Gastroesophageal sphincter (tissue), 4 donors: ENCODE data around the gene SARS1. TPM values are rescaled to one million over a fixed set of nuclear protein-coding genes. Genes with fewer than 3 reads are reported as not detected.

Source experiments
- ATAC-seq: fragments of 150-250 bp; one replicate; pipeline ENCODE4 v1.9.1; 2016; ENCODE audit warnings: mild to moderate bottlenecking, moderate library complexity
- H3K27ac ChIP-seq, 4 donors: fragments of 200-600 bp; sonication (generic) in 3 of 4; 1 replicate in 3 of 4; 2 replicates in 1 of 4; pipeline ENCODE4 v1.5.1; 2016 to 2019
- H3K27me3 ChIP-seq: fragments of 200-600 bp; sonication (generic); one replicate; pipeline ENCODE4 v1.5.1; 2019
- H3K36me3 ChIP-seq, 2 donors: fragments of 200-600 bp; sonication (generic); one replicate each; pipeline ENCODE4 v1.5.1; 2019; ENCODE audit warnings: control low read depth in 1 of 2
- H3K4me1 ChIP-seq, 3 donors: fragments of 200-600 bp; sonication (generic); 1 replicate in 2 of 3; 2 replicates in 1 of 3; pipeline ENCODE4 v1.5.1; 2016 to 2019; ENCODE audit warnings: control low read depth in 2 of 3
- H3K4me3 ChIP-seq, 2 donors: fragments of 200-600 bp; sonication (generic); one replicate each; pipeline ENCODE4 v1.5.1; 2019; ENCODE audit warnings: mild to moderate bottlenecking in 1 of 2, moderate library complexity in 1 of 2
- H3K9me3 ChIP-seq, 3 donors: fragments of 200-600 bp; sonication (generic); one replicate each; pipeline ENCODE4 v1.5.1; 2017 to 2019; ENCODE audit warnings: control low read depth in 2 of 3
- EP300 ChIP-seq: sonication (generic); formaldehyde crosslinking; IDR thresholded peaks from one replicate; pipeline ENCODE4 v1.6.1; 2017; ENCODE audit warnings: antibody characterized with exemption, mild to moderate bottlenecking
- POLR2A ChIP-seq, 2 donors: fragments of 450-650 bp; IDR thresholded peaks; one replicate each; pipeline ENCODE4 v1.6.1; 2017; ENCODE audit warnings: antibody characterized with exemption in 2 of 2, mild to moderate bottlenecking in 2 of 2, moderate library complexity in 1 of 2
- POLR2AphosphoS5 ChIP-seq: sonication (generic); formaldehyde crosslinking; IDR thresholded peaks from one replicate; pipeline ENCODE4 v1.6.1; 2017; ENCODE audit warnings: antibody characterized with exemption
- WGBS, 2 donors: methylation state at CpG; one replicate each; pipeline ENCODE4 v1.1.5; 2018; ENCODE audit warnings: low coverage in 1 of 2; 5-methylcytosine and 5-hydroxymethylcytosine counted together
- total RNA-seq, 4 donors: library from RNA; depleted of rRNA; stranded (reverse); fragments of >200 nt; gene quantifications; one replicate each; pipeline ENCODE4 v1.1.0, GENCODE V29; 2016
- TF ChIP-seq, protein P1 (sequence below), 4 experiments: fragments of 200-600 bp in 2 of 4; fragments of 450-650 bp in 2 of 4; sonication (generic) in 1 of 4; IDR thresholded peaks; one replicate each; pipeline ENCODE4 v1.5.1; 2017 to 2019; ENCODE audit warnings: antibody characterized with exemption in 4 of 4, mild to moderate bottlenecking in 2 of 4, moderate library complexity in 2 of 4

Gene SARS1
- total RNA-seq, 4 donors from 2014 or later: 154 to 187 (median 158) TPM

DNA sequence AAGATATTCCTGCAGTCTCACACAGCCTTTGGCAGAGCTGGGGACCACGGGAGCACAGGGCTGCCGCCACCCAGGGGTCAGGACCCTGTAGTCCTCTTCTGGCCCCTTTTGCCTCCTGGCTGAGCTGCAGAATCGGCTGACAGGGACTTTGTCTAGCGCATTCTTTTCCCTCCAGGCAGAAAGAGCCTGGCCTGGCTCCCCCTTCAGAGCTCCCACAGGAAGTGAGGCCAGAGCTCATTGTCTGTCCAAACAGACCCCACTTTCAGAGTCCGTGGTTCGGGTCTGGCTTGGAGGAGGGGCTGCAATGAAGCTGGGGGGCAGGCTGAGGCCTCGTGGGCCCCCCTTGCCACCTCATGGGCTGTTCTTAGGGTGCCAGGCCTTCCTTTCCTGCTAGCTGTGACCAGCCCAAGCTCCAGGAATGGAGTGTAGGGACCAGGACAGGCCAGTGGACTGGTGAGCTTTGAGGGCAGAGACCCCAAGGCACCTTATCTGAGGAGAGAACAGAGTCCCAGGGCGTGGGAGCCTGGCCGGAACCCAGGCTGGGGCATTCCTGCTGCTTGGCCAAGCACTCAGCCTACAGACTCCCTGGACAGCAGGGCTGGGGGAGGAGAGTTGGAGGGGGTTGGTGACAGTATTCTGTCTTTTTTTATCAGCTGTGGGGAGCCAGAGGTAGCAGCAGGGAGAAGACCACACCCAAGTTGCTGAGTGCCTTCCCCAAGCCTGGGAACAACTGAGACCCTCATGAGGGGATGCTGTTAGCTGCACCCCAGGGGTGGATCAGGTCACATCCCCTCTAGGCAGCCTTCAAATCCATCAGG is 40.3 kb downstream of the SARS1 start:
- TF ChIP-seq POLR2AphosphoS5 (no peak), EP300 (no peak), POLR2A (IDR thresholded peaks at IDR 0.05) (no peak)
- TF ChIP-seq, protein P1, sequence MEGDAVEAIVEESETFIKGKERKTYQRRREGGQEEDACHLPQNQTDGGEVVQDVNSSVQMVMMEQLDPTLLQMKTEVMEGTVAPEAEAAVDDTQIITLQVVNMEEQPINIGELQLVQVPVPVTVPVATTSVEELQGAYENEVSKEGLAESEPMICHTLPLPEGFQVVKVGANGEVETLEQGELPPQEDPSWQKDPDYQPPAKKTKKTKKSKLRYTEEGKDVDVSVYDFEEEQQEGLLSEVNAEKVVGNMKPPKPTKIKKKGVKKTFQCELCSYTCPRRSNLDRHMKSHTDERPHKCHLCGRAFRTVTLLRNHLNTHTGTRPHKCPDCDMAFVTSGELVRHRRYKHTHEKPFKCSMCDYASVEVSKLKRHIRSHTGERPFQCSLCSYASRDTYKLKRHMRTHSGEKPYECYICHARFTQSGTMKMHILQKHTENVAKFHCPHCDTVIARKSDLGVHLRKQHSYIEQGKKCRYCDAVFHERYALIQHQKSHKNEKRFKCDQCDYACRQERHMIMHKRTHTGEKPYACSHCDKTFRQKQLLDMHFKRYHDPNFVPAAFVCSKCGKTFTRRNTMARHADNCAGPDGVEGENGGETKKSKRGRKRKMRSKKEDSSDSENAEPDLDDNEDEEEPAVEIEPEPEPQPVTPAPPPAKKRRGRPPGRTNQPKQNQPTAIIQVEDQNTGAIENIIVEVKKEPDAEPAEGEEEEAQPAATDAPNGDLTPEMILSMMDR (IDR thresholded peaks at IDR 0.05): no peak
- Histone ChIP-seq H3K27me3 (no peaks in the 10 kb centered on the region), H3K36me3 (peaks cover 0 to 10% of the 10 kb centered on the region in 2 donors), H3K4me3 (peak overlapping the region in 1 of 2 donors; percentile 35), H3K9me3 (no peaks in the 10 kb centered on the region), H3K4me1 (peaks cover 0 to 64% (median 29%) of the 10 kb centered on the region in 3 donors), H3K27ac (peak overlapping the region; percentile 58 to 93 (median 89))
- WGBS, 2 donors: 0 to 70% methylated on average over 2 to 3 of the region's 9 CpGs
- ATAC-seq: peak; percentile 14

DNA sequence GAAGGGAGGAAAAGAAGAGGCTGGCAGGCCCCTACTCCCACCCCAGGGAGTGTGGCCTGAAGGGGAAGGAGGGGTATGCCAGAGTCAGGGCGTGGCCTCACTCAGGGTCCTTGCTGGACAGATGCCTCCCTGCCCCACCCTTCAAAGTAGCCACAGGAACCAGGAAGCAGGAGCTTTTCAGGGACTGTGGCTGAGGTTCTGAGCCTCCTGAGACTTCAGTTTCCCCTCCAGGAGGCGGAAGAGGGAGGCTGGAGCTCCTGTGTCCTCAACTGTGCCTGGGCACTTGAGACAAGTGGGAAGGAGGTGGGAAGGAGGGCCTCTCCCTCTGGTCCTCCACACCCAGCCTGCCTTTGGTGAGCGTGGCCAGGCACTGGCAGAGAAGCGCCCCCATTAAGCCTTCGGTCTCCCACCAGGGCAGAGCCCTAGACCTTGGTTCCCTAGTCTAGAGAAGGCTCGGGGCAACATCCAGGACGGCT is 40.9 kb downstream of the SARS1 start:
- no peaks in the 10 kb centered on the region for H3K27me3 ChIP-seq
- 40% methylated on average over 1 of the region's 7 CpGs; no CpG with 5 or more reads in 1 of the 2 donors for WGBS, 2 donors
- H3K9me3 ChIP-seq: no peaks in the 10 kb centered on the region
- TF ChIP-seq, protein P1 (IDR thresholded peaks at IDR 0.05): no peak
- TF ChIP-seq EP300: no peak
- TF ChIP-seq POLR2AphosphoS5: no peak
- no peak for ATAC-seq
- H3K4me3 ChIP-seq: peak overlapping the region in 1 of 2 donors; percentile 35
- H3K36me3 ChIP-seq: peaks cover 0 to 17% of the 10 kb centered on the region in 2 donors
- peak overlapping the region; percentile 58 to 93 (median 89) for H3K27ac ChIP-seq
- H3K4me1 ChIP-seq: peaks cover 0 to 59% (median 29%) of the 10 kb centered on the region in 3 donors

DNA sequence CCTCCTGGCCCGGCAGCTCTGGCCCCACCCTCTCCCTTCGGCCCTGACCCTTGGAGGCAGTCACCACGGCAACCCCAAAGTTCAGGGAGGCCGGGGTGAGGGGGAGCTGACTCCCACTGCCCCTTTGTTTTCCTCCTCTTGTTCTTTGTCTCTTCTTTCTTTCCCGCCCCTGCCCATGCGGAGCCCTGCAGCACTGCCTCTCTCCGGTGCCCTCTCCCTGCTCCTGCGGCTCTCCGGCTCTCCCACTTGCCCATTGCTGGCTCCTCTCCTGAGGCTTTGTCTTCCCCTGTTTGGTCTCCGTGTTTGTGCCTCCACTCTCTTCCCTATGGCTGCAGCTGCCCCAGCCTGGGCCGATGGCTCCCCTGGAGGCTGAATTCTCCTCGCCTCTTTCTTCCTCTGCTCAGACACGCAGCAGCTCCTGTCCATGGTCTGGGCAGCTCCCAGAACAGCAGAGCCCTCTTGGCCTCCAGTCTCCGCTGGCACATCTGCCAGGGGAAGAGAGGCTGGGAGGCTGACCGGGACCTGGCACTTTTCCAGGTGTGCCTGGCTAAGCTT is 41.5 kb downstream of the SARS1 start:
- ATAC-seq: no peak
- WGBS, 2 donors: 58% methylated on average over 6 of the region's 15 CpGs; no CpG with 5 or more reads in 1 of the 2 donors
- peaks cover 0 to 18% of the 10 kb centered on the region in 2 donors for H3K36me3 ChIP-seq
- TF ChIP-seq, protein P1 (IDR thresholded peaks at IDR 0.05): peak in 1 of 4 experiments; percentile 21
- TF ChIP-seq EP300 (no peak), POLR2AphosphoS5 (no peak)
- H3K27me3 ChIP-seq: no peaks in the 10 kb centered on the region
- peak overlapping the region in 3 of 4 donors; percentile 89 to 93 (median 89) for H3K27ac ChIP-seq
- peak overlapping the region in 1 of 2 donors; percentile 35 for H3K4me3 ChIP-seq
- H3K9me3 ChIP-seq: no peaks in the 10 kb centered on the region
- H3K4me1 ChIP-seq: peaks cover 0 to 54% (median 27%) of the 10 kb centered on the region in 3 donors

DNA sequence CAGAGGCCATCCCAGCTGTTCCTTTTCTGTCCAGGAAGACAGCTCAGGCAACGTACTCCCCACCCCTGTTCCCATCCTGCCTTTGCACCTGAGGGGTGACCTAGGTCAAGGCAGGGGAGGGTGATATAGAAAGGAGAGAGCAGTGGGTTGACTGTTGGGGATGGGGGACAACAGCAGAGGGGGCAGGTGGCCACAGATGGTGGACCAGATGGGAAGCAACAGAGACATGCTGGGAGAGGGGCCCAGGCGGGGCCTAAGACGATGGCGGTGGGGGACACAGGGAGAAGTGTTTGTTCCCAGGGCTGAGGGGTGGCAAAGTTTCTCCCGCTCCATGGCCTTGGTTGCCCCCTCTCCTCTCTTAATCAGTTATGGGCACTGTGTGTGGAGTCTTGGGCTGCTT is 42.0 kb downstream of the SARS1 start:
- Histone ChIP-seq H3K4me1 (peaks cover 0 to 49% (median 25%) of the 10 kb centered on the region in 3 donors), H3K36me3 (peaks cover 0 to 23% of the 10 kb centered on the region in 2 donors), H3K4me3 (no peak overlapping the region), H3K27me3 (no peaks in the 10 kb centered on the region), H3K27ac (peak overlapping the region in 2 of 4 donors; percentile 89), H3K9me3 (no peaks in the 10 kb centered on the region)
- WGBS, 2 donors: 100% methylated on average over 1 to 4 of the region's 5 CpGs
- TF ChIP-seq POLR2A (IDR thresholded peaks at IDR 0.05) (no peak), EP300 (no peak), POLR2AphosphoS5 (no peak)
- TF ChIP-seq, protein P1 (IDR thresholded peaks at IDR 0.05): no peak
- ATAC-seq: no peak
